NCI-H82 (cell line): Measurements from ENCODE around the gene SCFD2.
A peak's percentile ranks its signal among the peaks of the same experiment; 100 is the strongest.
"Not testable (repeated sequence)": the region's sequence is repeated elsewhere in the genome, so short reads cannot be mapped to it uniquely, and the experiment has no call there.

ENCODE experiments used
- DNase-seq: peaks from one replicate; lab custom pipeline; 2025; lab: John Stamatoyannopoulos, UW

SCFD2 gene

DNA sequence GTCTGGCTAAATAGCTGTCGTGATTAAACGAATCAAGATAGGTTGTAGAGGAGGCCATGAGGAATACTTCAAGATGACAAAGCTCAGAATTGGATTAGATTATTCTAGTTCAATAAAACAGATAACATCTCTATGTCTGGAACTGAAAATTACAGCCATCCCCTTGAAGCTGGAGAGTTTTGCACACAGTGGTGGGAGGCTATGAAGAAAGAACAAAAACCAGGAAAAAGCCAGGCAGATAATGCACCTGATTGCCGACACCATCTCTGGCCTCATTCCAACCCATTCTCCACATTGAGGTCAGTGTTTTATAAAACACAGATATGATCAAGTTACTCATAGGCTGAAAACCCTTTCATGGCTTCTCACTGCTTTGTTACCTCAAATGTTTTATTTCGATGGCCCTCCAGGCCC is 315.5 kb downstream of the SCFD2 start:
- DNase-seq: no peak

GRCh38 chr4:53049528-53049927 is 316.3 kb downstream of the SCFD2 start:
- no peak for DNase-seq

DNA sequence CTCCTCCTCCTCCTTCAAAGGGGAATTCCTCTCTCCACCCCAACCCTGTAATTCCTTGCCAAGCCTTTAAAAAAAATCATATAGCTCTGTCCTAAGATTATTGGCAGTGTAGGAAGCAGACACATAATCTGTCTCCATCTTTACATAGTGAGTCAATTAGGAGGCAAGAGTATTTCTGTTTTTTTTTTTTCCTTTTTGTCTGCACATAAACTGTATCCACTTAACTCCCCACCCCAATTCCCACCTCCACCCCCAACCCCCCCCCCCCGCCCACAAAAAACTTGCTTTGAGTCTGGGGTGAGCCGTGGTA is 321.3 kb downstream of the SCFD2 start:
- DNase-seq: peak; percentile 16

GRCh38 chr4:53043891-53044650 is 321.8 kb downstream of the SCFD2 start:
- peak; percentile 86 for DNase-seq

DNA sequence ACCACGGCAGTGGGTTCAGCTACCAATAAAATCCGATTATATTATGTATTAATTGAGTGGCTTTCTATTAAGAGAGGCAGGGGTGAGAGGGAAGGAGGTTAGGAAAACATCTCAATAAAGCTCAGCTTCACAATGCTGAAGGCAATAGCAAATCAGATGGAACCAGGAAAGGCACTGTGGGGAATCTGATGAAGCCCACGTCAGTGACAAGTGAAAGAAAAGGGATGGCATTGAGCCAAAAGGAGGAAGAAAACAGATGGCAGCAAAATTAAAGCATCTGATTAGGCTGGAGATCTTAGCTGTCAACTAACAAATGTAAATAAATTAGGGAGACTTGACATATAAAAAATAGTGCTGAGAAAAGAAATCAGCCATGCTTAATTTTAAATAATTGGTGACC is 322.8 kb downstream of the SCFD2 start:
- peak; percentile 89 for DNase-seq

GRCh38 chr4:53040851-53041250 is 325.0 kb downstream of the SCFD2 start:
- DNase-seq: no peak

GRCh38 chr4:53040459-53040815 is 325.4 kb downstream of the SCFD2 start:
- no peak for DNase-seq

DNA sequence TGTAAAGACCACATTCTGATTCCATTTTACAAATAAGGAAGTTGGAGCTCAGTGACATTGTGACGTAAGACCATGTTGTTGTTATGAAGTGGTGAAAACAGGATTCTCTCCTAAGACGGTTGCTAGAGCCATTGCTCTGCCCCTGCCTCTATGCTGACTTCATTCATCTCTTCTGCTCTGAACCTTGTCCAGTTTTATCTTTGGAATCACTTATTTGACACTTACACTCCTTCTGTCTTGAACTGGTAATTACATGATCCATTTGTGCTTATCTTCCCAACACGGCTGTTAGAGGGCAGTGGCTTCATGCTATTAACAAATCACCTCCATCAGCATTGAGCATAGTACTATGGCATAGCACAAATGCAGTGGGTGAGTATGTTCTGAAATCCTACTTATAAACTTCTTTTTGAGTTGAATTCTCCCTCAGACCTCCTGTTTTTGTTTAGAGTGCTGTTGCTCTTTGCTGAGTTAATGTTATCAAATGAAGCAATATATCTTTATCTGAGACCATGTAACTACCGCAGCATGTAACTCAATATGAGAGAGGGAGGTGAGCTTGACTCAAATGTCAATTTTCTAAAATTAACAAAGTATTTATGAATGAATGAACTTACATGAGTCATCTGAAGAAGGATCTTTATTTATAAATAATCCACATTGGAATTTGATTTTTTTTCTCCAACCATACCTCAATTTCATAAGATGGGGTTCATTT is 326.0 kb downstream of the SCFD2 start:
- DNase-seq: no peak

GRCh38 chr4:53037892-53038291 is 328.0 kb downstream of the SCFD2 start:
- no peak for DNase-seq

GRCh38 chr4:53032908-53033307 is 333.0 kb downstream of the SCFD2 start:
- not testable (repeated sequence) for DNase-seq

- peak; percentile 4 for DNase-seq
Measured at GRCh38 chr4:53026233-53026632, 339.6 kb downstream of the SCFD2 start.

DNA sequence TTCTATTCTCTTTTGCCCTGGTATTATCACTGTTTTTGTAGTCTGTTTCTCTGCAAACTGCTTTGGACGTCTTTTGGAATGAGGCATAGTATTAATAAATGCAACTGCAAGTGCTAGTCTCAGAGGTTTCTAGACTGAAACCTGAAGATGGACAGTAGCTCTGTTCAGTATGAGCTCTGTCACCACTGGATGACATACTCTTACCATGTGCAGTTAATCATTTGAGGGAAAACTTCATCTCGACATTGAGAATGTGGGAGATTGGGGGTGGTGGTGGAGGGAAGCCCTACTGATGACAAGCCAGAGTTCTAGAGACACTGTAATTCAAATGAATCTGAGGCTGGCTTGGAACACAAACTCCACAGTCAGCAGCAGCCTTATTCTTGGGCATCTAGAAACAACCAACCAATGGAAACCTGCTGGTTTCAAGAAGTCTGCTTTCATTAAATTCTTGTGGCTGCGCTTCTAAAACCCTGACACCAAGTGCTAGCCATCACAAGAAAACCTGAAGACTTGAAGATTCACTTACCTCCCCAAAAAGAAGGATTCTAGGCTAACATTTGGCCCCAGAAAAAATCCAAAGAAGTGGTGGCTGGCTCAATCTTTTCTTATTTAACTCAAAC is 342.1 kb downstream of the SCFD2 start:
- DNase-seq: no peak

GRCh38 chr4:53022513-53023100 is 343.3 kb downstream of the SCFD2 start:
- peak; percentile 39 for DNase-seq

DNA sequence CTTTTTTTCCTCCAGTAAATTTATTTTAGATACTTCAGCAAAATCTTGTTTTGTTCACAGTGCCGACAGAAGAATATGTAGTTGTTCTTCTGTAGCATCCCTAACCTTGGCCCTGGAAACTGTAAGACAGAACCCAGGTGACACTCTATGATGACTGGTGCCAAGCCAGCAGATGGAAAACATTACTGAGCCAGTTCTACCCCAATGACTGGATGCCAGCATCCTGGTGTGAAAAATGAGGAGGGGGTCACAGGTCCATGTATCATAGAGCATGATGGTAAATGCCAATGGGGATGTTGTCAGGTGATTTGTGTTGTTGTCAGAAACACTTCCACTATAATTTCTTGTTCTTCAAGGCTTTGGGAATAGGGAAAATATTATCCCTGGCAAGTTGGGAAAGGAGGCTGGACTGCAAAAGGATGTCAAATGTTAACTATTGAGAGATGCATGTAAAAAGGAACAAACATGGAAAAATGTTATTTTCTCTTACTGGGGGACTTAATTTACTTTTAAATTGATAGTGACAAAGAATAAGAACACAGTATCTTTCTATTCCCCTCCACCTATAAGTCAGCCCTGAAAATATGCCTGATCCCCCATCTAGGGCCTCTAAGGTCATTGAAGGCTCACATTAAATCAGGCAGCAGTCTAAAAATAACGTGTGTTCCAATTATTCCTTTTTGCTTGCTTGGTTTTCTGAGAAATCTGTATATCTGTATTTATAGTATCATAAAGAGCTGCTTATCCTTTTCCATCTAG is 343.9 kb downstream of the SCFD2 start:
- DNase-seq: no peak

- no peak for DNase-seq
Measured at GRCh38 chr4:53019485-53020382, 346.1 kb downstream of the SCFD2 start.

- DNase-seq: no peak
Measured at GRCh38 chr4:53018471-53018870, 347.4 kb downstream of the SCFD2 start.

GRCh38 chr4:53016099-53016820 is 349.6 kb downstream of the SCFD2 start:
- no peak for DNase-seq

- peak; percentile 63 for DNase-seq
Measured at GRCh38 chr4:53015681-53016080, 350.2 kb downstream of the SCFD2 start.

- DNase-seq: no peak
Measured at GRCh38 chr4:53014881-53015280, 351.0 kb downstream of the SCFD2 start.
